Measurements from ENCODE around the gene SESTD1.

- TF ChIP-seq YY1 (IDR thresholded peaks at IDR 0.05; ENCODE audit: low read depth, low read length) (no peak), CHD7 (IDR thresholded peaks at IDR 0.05; ENCODE audit: insufficient replicate concordance, low read length) (no peak), CTCF (IDR thresholded peaks at IDR 0.05; ENCODE audit: control extremely low read depth in 1 of 3, insufficient read depth in 1 of 3, low read depth in 1 of 3, low read length in 3 of 3) (no peak), TAF1 (IDR thresholded peaks at IDR 0.05; ENCODE audit: low read depth, low read length) (no peak), POLR2A (IDR thresholded peaks at IDR 0.05; ENCODE audit: control extremely low read depth in 1 of 2, low read depth in 2 of 2, low read length in 2 of 2) (no peak), RNF2 (IDR thresholded peaks at IDR 0.05; ENCODE audit: borderline replicate concordance, low read depth, low read length, missing control alignments, poor library complexity, severe bottlenecking) (no peak), POLR2AphosphoS5 (IDR thresholded peaks at IDR 0.05; ENCODE audit: low read depth, low read length) (no peak), SUZ12 (IDR thresholded peaks at IDR 0.05; ENCODE audit: low read length) (no peak)
Observed at GRCh38 chr2:179133016-179133415, 131.6 kb downstream of the SESTD1 start.
